SK-N-MC (cell line): ENCODE results near the gene COPS7A.

Source experiments
- DNase-seq: peaks from one replicate; pipeline ENCODE4 v3.0.0-alpha.2; 2011; ENCODE audit warnings: low read depth, low spot score
- H3K27ac ChIP-seq: fragments of 200-600 bp; sonication (generic); 2 replicates; pipeline ENCODE4 v1.5.1; 2016; ENCODE audit warnings: mixed run types
- H3K36me3 ChIP-seq: fragments of 200-600 bp; sonication (generic); 2 replicates; pipeline ENCODE4 v1.6.1; 2017; ENCODE audit warnings: antibody characterized with exemption, low read length, mixed read lengths; ENCODE audit not compliant: insufficient read depth
- H3K4me3 ChIP-seq: fragments of 200-600 bp; sonication (generic); 2 replicates; pipeline ENCODE4 v1.5.1; 2016
- H3K9ac ChIP-seq: fragments of 200-600 bp; sonication (generic); 2 replicates; pipeline ENCODE4 v1.8.0; 2017; ENCODE audit warnings: mixed run types, mixed read lengths; ENCODE audit not compliant: insufficient read length
- H3K9me3 ChIP-seq: fragments of 200-600 bp; sonication (generic); 2 replicates; pipeline ENCODE4 v1.6.1; 2017; ENCODE audit warnings: low read depth, mild to moderate bottlenecking, antibody characterized with exemption, low read length, moderate library complexity, mixed read lengths
- EZH2 ChIP-seq: fragments of 200-600 bp; sonication (generic); IDR thresholded peaks from one replicate; pipeline ENCODE4 v1.6.1; 2017; ENCODE audit warnings: antibody characterized with exemption
- FOXP2 ChIP-seq: optimal IDR thresholded peaks from 2 replicates; pipeline ENCODE3; 2011; ENCODE audit warnings: mild to moderate bottlenecking, moderate library complexity; ENCODE audit not compliant: insufficient read depth; ENCODE audit errors: extremely low read length, control extremely low read depth
- POLR2AphosphoS5 ChIP-seq: IDR thresholded peaks from 2 replicates; pipeline ENCODE4 v1.6.1; 2012; ENCODE audit warnings: mild to moderate bottlenecking, low read depth, low read length, borderline replicate concordance

The COPS7A gene

GRCh38 chr12:6723607-6724408, at the start of gene COPS7A:
TSS of gene COPS7A (plus strand) at chr12:6724046. CDS start at chr12:6724657, 611 bp downstream.
- H3K9ac ChIP-seq, result peak within 1 kb of the TSS; percentile 97
- H3K27ac ChIP-seq, result peak within 1 kb of the TSS; percentile 93
- H3K9me3 ChIP-seq, result no peaks in the 10 kb centered on the region
- peak; percentile 96 for DNase-seq
- peak within 1 kb of the TSS; percentile 87 for H3K4me3 ChIP-seq
- peaks cover 17% of the 10 kb centered on the region; the same call in 1 of the 2 replicates for H3K36me3 ChIP-seq
- TF ChIP-seq EZH2 (no peak), FOXP2 (peak; percentile 73), POLR2AphosphoS5 (peak; percentile 81)

GRCh38 chr12:6676962-6677361, 46.9 kb upstream of the COPS7A start:
- TF ChIP-seq FOXP2, result no peak
- no peak for TF ChIP-seq EZH2
- TF ChIP-seq POLR2AphosphoS5, result no peak
- peaks cover 91% of the 10 kb centered on the region for H3K36me3 ChIP-seq
- H3K9ac ChIP-seq, result no peak overlapping the region
- H3K4me3 ChIP-seq, result no peak overlapping the region
- no peak overlapping the region for H3K27ac ChIP-seq
- DNase-seq, result no peak
- H3K9me3 ChIP-seq, result no peaks in the 10 kb centered on the region

- no peak overlapping the region for H3K27ac ChIP-seq
- no peak for TF ChIP-seq EZH2
- TF ChIP-seq FOXP2, result no peak
- no peak for TF ChIP-seq POLR2AphosphoS5
- H3K9ac ChIP-seq, result no peak overlapping the region
- no peak for DNase-seq
- peaks cover 34% of the 10 kb centered on the region for H3K36me3 ChIP-seq
- H3K9me3 ChIP-seq, result no peaks in the 10 kb centered on the region
- H3K4me3 ChIP-seq, result no peak overlapping the region
Observed at GRCh38 chr12:6684609-6685008, 39.2 kb upstream of the COPS7A start.

- no peak for TF ChIP-seq POLR2AphosphoS5
- TF ChIP-seq EZH2, result no peak
- TF ChIP-seq FOXP2, result no peak
Observed at GRCh38 chr12:6685814-6686213, 38.0 kb upstream of the COPS7A start.

GRCh38 chr12:6688543-6688998, 35.3 kb upstream of the COPS7A start:
- Histone ChIP-seq H3K4me3 (peak overlapping the region; percentile 91), H3K27ac (peak overlapping the region; percentile 96), H3K36me3 (peaks cover 10% of the 10 kb centered on the region; the same call in 1 of the 2 replicates), H3K9ac (peak overlapping the region; percentile 98), H3K9me3 (no peaks in the 10 kb centered on the region)
- DNase-seq, result no peak
- TF ChIP-seq EZH2, result no peak
- TF ChIP-seq FOXP2, result no peak
- no peak for TF ChIP-seq POLR2AphosphoS5

More at GRCh38 chr12:6685814-6686213, 38.0 kb upstream of the COPS7A start:
- no peak for DNase-seq
- Histone ChIP-seq H3K27ac (no peak overlapping the region), H3K4me3 (no peak overlapping the region), H3K9me3 (no peaks in the 10 kb centered on the region), H3K36me3 (peaks cover 22% of the 10 kb centered on the region), H3K9ac (no peak overlapping the region)

- TF ChIP-seq FOXP2 (peak; percentile 94), EZH2 (no peak), POLR2AphosphoS5 (peak; percentile 69)
- Histone ChIP-seq H3K36me3 (peaks cover 4% of the 10 kb centered on the region; the same call in 1 of the 2 replicates), H3K9ac (peak within 1 kb of the TSS; percentile 98), H3K27ac (peak within 1 kb of the TSS; percentile 96), H3K4me3 (peak within 1 kb of the TSS; percentile 91), H3K9me3 (no peaks in the 10 kb centered on the region)
- DNase-seq, result peak; percentile 95
Observed at GRCh38 chr12:6688999-6689882, 34.6 kb upstream of the COPS7A start, which contains the start of gene ZNF384. TSS of gene ZNF384 (minus strand) at chr12:6689375. CDS start at chr12:6679520, 9,855 bp downstream.

- DNase-seq, result no peak
- Histone ChIP-seq H3K4me3 (no peak overlapping the region), H3K27ac (peak overlapping the region; percentile 58), H3K9ac (no peak overlapping the region), H3K9me3 (no peaks in the 10 kb centered on the region), H3K36me3 (no peaks in the 10 kb centered on the region)
- TF ChIP-seq POLR2AphosphoS5, result no peak
- TF ChIP-seq FOXP2, result no peak
- TF ChIP-seq EZH2, result no peak
Observed at GRCh38 chr12:6691473-6691872, 32.4 kb upstream of the COPS7A start.

GRCh38 chr12:6692888-6693287, 31.0 kb upstream of the COPS7A start:
- Histone ChIP-seq H3K27ac (no peak overlapping the region), H3K4me3 (no peak overlapping the region), H3K36me3 (no peaks in the 10 kb centered on the region), H3K9ac (no peak overlapping the region), H3K9me3 (no peaks in the 10 kb centered on the region)
- TF ChIP-seq EZH2, result no peak
- no peak for TF ChIP-seq POLR2AphosphoS5
- TF ChIP-seq FOXP2, result no peak
- no peak for DNase-seq
